ENCODE results near the gene ZNF597.

The ZNF597 gene

DNA sequence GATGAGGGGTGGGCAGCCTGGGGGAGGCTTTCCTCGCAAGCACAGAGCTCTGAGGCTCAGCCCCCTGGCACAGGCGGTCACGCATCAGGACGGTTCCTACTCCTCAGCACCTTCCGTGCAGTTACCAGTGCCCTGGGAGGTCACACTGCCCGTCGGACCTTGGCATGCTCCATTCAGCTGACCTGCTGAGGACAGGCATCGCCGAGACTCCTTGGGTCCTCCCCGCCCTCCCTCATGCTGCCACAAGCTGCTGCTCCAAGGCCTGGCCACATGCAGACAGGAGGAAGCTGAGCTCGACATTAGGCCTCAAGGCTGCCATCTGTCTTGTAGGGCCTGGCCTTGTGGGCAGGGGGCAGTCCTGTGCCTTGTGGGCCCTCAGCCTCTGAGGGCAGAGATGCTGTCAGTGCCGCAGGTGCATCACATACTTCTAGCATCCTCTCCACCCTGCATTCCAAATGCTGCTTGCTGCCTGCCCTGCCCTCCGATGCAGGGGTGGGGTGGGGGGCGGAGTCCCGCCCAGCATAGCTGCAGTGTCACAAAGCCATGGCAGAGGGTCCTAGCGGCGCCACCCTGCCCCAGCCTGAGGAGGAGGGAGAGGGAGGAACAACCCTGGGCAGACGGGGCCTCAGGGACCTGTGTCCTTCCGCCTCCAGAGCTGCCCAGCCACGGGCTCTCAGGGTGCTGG, 42.7 kb upstream of the ZNF597 start:
- Histone ChIP-seq H3K9ac (ENCODE audit: low read length) (no peak overlapping the region), H3K79me2 (ENCODE audit: insufficient read depth, low read length) (no peaks in the 10 kb centered on the region), H3F3A (ENCODE audit: insufficient read depth) (no peaks in the 10 kb centered on the region), H2AFZ (ENCODE audit: low read depth, low read length, severe bottlenecking) (no peak overlapping the region), H3K27me3 (ENCODE audit: low read length) (no peaks in the 10 kb centered on the region), H3K27ac (ENCODE audit: low read depth, low read length) (no peak overlapping the region), H3K4me3 (ENCODE audit: insufficient read depth, low read length, poor library complexity, severe bottlenecking) (no peak overlapping the region), H3K4me2 (ENCODE audit: low read depth, low read length, poor library complexity, severe bottlenecking) (no peak overlapping the region), H4K20me1 (ENCODE audit: low read depth, low read length) (no peaks in the 10 kb centered on the region), H3K9me3 (ENCODE audit: insufficient read depth, low read length) (no peaks in the 10 kb centered on the region), H3K9me2 (replicated peaks; ENCODE audit: insufficient read depth, low read length) (no peaks in the 10 kb centered on the region), H3K36me3 (ENCODE audit: low read length) (no peaks in the 10 kb centered on the region)
- TF ChIP-seq EZH2phosphoT487 (conservative IDR thresholded peaks at IDR 0.05; ENCODE audit: low read length): no peak
- TF ChIP-seq, protein P1, sequence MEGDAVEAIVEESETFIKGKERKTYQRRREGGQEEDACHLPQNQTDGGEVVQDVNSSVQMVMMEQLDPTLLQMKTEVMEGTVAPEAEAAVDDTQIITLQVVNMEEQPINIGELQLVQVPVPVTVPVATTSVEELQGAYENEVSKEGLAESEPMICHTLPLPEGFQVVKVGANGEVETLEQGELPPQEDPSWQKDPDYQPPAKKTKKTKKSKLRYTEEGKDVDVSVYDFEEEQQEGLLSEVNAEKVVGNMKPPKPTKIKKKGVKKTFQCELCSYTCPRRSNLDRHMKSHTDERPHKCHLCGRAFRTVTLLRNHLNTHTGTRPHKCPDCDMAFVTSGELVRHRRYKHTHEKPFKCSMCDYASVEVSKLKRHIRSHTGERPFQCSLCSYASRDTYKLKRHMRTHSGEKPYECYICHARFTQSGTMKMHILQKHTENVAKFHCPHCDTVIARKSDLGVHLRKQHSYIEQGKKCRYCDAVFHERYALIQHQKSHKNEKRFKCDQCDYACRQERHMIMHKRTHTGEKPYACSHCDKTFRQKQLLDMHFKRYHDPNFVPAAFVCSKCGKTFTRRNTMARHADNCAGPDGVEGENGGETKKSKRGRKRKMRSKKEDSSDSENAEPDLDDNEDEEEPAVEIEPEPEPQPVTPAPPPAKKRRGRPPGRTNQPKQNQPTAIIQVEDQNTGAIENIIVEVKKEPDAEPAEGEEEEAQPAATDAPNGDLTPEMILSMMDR (IDR thresholded peaks at IDR 0.05; ENCODE audit: insufficient read depth, low read length, poor library complexity, severe bottlenecking): no peak

DNA sequence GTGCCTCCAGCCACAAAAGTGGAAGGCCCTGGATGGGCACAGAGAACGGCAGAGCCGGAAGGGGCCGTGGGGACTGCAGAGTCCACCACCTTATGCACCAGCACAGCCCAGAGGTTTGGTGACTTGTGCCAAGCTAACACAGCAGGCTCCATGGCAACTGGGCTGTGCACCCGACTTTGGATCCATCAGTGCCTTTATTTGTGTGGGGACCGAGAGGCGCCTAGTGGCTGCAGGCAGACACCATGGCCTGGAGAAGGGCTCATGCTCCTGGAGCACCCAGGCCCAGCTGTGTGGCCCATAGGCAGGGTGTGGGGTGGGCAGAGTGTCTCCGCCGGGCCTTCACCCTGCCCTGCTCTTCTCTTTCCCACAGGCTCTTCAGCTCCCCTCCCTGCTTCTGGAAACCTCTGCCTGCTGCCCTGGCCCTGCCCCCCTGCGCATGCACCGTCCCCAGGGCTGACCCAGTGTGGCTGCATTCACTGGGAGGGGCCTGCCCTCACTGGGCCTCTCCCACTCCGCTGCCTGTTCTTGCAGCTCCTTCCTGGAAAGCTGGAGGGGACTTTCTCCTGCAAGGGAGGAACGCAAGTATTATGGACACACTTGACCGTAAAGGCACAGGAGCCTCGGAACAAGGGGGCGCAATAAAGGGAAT, 41.9 kb upstream of the ZNF597 start:
- Histone ChIP-seq H3K4me2 (ENCODE audit: low read depth, low read length, poor library complexity, severe bottlenecking) (no peak overlapping the region), H3F3A (ENCODE audit: insufficient read depth) (no peaks in the 10 kb centered on the region), H3K9me3 (ENCODE audit: insufficient read depth, low read length) (no peaks in the 10 kb centered on the region), H3K27me3 (ENCODE audit: low read length) (no peaks in the 10 kb centered on the region), H4K20me1 (ENCODE audit: low read depth, low read length) (no peaks in the 10 kb centered on the region), H3K36me3 (ENCODE audit: low read length) (no peaks in the 10 kb centered on the region), H2AFZ (ENCODE audit: low read depth, low read length, severe bottlenecking) (no peak overlapping the region), H3K9ac (ENCODE audit: low read length) (no peak overlapping the region), H3K27ac (ENCODE audit: low read depth, low read length) (no peak overlapping the region), H3K79me2 (ENCODE audit: insufficient read depth, low read length) (no peaks in the 10 kb centered on the region), H3K4me3 (ENCODE audit: insufficient read depth, low read length, poor library complexity, severe bottlenecking) (no peak overlapping the region), H3K9me2 (replicated peaks; ENCODE audit: insufficient read depth, low read length) (no peaks in the 10 kb centered on the region)
- TF ChIP-seq, protein P1 (IDR thresholded peaks at IDR 0.05; ENCODE audit: insufficient read depth, low read length, poor library complexity, severe bottlenecking): no peak
- no peak for TF ChIP-seq EZH2phosphoT487 (conservative IDR thresholded peaks at IDR 0.05; ENCODE audit: low read length)

DNA sequence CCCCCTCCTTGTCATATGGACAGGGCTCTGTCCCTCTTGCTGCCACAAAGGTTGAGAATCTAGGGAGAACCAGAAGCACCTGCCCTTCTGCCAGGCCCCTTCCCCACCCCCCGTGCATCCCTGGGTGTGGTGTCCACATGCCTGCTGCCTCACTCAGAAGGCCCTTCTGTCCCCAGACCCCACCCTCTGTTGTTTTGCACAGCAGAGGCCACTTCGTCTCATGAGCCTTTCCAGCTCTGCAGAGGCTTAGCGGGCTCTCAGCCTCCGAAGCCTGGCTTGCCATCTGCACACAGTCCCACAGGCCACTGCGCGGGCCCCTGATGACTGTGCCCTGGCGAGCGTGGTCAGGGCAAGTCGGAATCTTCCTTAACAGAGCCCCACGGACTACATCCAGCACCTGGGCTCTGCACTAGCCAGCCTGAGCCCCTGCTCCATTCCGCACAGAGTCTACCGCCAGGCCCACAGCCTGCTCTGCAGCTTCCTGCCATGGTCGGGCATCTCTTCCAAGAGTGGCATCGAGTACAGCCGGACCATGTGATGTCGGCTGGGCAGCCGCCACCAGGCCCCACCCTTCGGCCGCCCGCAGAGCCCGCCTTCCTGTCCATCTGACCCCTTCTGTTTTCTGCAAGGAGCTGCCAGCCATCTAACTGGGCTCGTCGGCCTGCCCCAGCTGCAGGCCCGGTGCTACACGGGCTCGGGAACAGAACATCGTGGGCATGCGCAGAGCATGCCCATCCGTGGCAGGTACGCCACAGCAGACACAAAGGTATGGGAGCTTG, 41.2 kb upstream of the ZNF597 start:
- Histone ChIP-seq H3K4me2 (ENCODE audit: low read depth, low read length, poor library complexity, severe bottlenecking) (no peak overlapping the region), H3K9ac (ENCODE audit: low read length) (no peak overlapping the region), H3K27ac (ENCODE audit: low read depth, low read length) (no peak overlapping the region), H4K20me1 (ENCODE audit: low read depth, low read length) (no peaks in the 10 kb centered on the region), H2AFZ (ENCODE audit: low read depth, low read length, severe bottlenecking) (no peak overlapping the region), H3K4me3 (ENCODE audit: insufficient read depth, low read length, poor library complexity, severe bottlenecking) (no peak overlapping the region), H3K9me2 (replicated peaks; ENCODE audit: insufficient read depth, low read length) (no peaks in the 10 kb centered on the region), H3K79me2 (ENCODE audit: insufficient read depth, low read length) (peaks cover 6% of the 10 kb centered on the region; the same call in 1 of the 2 replicates), H3F3A (ENCODE audit: insufficient read depth) (no peaks in the 10 kb centered on the region), H3K9me3 (ENCODE audit: insufficient read depth, low read length) (no peaks in the 10 kb centered on the region), H3K36me3 (ENCODE audit: low read length) (no peaks in the 10 kb centered on the region), H3K27me3 (ENCODE audit: low read length) (no peaks in the 10 kb centered on the region)
- TF ChIP-seq, protein P1 (IDR thresholded peaks at IDR 0.05; ENCODE audit: insufficient read depth, low read length, poor library complexity, severe bottlenecking): no peak
- no peak for TF ChIP-seq EZH2phosphoT487 (conservative IDR thresholded peaks at IDR 0.05; ENCODE audit: low read length)
